Measurements from ENCODE around the gene TMF1.

The TMF1 gene

DNA sequence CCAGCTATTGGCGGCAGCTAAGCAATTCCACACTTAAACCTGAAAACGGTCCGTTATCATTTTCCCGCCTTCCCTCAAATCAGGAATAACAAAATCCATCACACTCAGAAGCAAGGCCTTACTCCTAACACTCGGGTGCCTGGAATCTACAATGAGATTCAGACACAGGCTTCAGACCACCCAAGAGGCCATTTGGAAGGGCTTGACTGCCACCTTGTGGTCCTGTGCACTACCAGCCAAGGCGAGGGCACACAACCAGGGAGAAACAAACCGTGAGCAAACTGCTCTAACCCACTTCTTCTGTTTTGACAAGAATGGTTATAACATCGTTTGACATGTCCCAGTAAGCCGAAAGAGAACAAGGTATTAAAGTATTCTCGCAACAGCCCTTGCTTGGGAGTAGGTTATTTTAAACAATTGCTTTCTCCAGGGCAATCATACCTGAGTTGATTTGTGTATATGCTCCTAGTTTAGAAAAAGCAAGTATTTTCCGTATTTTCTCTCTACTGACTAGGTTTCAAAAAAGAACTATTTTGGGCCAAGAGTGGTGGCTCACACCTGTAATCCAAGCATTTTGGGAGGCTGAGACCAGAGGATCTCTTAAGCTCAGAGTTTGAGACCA, 79.7 kb downstream of the TMF1 start:
- DNase-seq = peak; percentile 59

All from fibroblast of skin of back (primary cell).